GM21367 (cell line): ENCODE data around the gene DNAH17.

ENCODE experiments used
- ATAC-seq: cut with Tn5 transposase; IDR thresholded peaks from one replicate; pipeline ENCODE4 v1.9.1; 2021; ENCODE audit not compliant: unreplicated experiment

DNAH17 gene

DNA sequence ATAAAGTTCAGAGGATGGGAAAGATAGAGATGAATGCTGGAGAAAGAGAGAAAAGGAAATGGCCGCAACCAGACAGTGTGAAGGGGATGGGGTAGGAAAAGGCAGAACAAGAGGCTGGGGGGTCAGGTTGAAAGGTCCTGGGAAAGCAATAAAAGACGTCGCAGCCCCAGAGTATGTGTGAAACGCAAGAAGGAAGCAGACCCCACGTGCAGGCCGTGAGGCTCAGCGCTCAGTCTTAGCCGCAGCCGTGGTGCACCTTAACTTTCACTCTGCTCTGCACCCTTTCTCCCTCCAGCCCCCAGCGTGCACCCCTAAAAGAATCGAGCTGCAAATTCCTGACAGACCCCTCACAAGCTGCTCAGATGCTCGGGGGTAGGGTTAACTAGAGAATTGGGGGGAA is 1.9 kb downstream of the DNAH17 start:
- no peak for ATAC-seq

- no peak for ATAC-seq
Measured at GRCh38 chr17:78573955-78574354, 3.2 kb downstream of the DNAH17 start.

DNA sequence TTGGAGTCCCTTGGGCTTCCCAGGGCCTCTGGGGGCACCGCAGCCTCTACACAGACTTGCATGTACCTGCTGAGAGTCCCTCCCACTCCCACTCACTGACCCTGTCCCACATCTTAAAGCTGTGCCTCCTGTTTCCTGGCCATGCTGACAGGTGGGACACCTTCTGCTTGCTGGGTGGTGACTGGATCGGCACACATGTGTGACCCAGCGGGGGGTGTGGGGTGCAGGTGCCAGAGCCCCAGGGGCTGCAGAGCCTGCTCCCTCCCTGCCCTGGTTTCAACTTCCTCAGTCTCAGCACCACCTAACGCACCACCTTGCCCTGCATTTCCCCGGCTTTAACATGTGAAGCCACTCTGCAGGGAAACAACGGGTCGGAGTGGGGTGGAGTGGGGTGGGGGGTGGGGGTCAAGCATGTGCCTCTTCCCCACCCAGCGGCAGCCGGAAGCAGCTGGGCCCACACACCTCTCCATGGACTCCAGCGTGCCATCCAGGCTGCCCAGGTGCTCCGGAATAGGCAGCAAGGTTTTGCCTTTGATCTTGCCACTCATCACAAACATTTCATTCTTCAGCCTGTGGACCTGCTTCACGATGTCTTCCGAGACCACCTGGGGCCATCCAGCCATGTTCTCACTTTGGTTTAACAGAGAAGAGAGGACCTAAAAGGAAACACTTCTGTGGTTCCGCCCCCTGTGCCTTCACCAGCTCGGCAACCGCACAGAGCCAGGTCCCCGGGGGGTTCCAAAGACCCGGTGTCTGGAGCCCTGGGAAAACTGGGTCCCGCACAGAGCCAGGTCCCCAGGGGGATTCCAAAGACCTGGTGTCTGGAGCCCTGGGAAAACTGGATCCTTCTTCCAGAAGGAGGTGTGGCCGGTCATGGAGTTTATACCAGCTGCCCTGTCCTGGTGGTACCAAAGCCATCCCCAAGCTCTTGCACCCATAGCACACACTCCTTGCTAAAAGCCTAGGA is 4.7 kb downstream of the DNAH17 start:
- no peak for ATAC-seq

- no peak for ATAC-seq
Measured at GRCh38 chr17:78571329-78571728, 5.9 kb downstream of the DNAH17 start.

- no peak for ATAC-seq
Measured at GRCh38 chr17:78568494-78569115, 8.6 kb downstream of the DNAH17 start.

DNA sequence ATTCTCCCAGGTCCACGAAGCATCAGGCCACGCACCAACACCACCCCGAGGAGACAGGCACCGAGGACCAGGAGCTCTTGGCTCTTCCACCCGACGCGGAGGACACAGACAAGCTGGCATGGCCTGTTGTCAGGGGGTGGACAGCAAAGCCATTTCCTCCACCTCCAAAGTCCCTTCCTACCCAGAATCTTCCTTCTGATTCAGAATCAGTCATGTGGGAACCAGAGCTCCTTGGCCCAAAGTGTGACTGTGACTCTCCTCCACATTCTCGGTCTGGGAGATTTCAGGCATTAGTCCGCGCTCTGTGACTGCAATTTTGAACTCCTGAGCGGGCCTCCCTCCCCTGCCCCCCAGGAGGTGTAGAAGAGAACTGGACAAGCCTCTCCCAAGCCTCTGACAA is 9.2 kb downstream of the DNAH17 start:
- no peak for ATAC-seq

DNA sequence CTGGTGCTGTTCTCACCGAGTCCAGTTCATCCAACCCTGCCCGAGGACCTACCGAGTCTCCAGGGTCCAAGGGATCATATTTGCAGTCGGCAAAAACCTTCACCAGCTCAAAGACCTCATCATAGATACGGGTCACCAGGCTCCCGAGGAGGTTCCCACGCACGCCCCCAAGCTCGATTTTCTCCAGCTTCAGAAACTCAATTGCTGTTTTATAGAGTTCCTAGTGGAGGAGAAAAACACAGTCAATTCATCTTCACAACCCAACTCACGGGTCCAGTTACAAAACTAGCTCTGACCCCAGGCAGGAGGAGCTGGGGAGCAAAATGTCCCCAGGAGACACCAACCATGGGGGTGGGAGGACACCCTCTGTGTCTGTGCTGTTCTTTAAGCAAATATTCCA is 10.2 kb downstream of the DNAH17 start:
- no peak for ATAC-seq

DNA sequence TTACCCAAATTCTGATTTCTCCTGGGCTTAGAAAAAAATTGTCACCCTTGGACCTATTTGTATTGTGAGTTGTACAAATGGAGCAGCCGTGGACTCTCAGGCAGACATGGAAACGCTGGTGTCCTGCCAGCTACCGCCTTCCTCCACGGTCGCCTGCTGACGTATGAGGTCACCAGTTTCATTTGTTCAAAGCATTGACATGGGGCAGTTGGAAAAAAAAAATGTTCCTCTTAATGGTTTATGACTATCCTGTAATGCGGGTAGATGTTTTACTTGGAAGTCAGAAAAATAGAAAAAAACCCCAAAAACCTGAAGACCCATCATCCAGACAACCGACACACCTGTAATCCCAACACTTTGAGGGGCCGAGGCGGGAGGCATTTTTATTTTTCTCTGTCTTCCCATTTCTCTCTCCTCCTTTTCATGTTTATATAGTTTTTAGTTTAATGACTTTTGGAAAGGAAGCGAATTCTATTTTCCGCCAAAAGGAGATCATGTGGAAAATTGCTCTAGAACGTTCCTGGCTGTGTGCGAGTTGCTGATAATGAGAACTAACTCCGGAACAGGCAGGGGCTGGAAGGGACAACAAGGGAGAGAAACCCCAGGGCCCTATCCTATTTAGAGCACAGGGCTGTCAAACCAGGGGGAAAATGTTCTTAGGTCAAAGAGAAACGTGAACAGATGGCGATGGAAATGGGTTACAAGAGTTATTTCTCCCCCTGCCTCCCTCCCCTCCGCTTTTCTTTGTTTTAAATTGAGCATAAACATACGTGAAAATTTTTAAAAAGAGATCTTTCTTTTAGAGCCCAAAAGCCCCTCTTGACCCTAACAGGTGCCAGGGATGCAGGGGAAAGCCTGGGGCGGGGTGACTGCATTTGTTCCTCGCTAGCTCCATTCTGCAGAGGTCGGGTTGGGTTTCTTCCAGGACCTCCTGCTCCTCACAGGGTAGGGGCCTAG is 13.7 kb downstream of the DNAH17 start:
- no peak for ATAC-seq

GRCh38 chr17:78562734-78563133 is 14.5 kb downstream of the DNAH17 start:
- no peak for ATAC-seq

DNA sequence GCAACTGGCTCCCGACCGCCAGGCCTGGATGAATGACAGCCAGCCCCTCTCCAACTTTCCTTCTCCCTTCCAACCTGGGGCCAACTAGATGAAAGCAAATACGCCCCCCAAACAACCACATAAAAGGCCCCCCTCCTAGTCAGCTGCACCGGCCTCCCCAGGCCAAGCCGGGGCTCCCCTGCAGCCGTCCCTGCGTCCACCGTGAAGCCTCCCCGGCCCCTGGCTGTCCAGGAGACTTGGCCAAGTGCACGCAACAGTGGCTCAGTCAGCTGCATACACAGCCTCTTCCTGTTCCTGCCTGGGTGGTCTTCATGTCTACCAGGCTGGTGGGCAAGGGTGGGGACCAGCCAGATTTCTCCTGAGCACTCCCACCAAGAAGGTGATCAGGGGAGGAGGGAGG is 16.0 kb downstream of the DNAH17 start:
- ATAC-seq = no peak

DNA sequence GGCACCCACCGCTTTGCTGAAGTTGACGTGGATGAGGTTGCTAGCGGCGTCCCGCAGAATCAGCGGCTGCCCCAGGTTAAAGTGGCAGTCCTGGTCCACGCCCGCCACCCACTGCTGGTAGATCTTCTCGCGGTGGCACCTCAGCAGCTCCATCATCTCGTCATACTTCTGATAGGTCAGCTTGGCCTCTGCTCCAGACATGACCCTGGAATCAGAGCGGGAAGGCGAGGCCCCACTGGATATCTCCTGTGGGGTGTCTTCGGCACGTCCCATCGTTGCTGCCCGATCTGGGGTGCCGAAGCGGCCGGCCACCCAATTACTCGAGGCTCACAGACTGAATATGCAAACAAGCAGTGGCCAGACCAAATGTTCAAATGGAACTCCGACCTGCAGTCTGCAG is 16.5 kb downstream of the DNAH17 start:
- no peak for ATAC-seq

DNA sequence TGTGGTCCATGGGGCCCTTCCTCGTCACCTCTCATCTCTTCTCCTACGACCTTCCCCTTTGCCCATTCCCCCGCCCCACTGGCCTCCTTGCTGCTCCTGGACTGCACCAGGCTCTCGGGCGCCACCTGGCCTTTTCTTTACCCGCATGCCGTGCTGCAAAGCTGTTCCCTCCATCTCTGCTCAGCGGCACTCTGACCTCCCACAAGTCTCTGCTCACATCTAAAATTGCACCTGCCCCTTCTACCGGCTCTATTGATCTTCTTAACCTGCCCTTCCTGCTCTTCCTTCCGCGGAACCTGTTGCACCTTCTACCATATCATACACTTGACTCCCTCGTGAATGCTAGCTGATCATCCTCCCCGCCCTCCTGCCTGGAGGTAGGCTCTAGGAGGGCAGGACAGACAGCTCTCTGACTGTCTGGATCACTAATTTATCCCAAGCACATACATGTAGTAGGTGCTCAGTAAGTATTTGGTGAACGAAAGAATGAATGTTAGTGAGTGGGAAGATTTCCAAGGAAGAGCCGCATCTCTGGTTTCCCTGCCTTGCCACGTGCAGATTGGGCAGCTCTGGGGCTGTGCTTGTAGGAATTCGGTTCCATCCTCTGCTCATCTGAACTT is 17.3 kb downstream of the DNAH17 start:
- no peak for ATAC-seq

DNA sequence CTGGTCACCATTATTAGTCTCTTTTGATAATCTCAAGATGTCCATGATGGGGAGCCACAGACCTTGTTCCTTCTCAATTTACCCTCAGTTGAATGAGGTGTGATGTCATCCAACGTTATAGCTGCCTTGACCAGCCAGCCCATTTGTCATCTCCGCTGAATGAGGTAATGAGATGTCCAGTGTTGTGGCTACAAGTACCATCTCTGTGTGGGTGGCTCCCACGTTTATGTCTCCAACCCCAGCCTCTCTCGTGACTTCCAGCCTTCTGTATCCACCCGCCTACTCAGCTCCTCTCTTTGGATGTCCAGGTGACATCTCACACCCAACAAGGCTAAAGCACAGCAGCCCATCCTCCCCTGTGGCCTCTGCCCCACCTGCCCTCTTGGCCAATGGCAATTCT is 18.2 kb downstream of the DNAH17 start:
- ATAC-seq = no peak

- ATAC-seq = no peak
Measured at GRCh38 chr17:78558181-78558850, 18.9 kb downstream of the DNAH17 start.

DNA sequence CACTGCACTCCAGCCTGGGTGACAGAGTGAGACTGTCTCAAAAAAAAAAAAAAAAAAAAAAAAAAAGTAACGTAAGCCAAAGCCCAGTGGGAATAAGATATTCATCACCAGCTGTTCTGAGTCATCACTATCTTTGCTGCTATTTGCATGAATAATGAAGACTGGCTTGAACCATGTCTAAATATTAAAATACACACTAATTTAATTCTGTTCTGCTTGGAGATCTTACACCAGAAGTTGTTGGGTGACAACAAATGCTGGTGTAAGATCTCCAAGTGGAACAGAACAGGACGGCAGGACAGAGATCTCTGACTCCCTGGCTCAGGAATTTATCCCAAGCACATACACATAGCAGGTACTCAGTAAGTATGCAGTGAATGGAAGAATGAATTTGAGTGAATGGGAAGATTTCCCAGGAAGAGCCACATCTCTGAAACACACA is 19.6 kb downstream of the DNAH17 start:
- no peak for ATAC-seq

GRCh38 chr17:78556812-78557211 is 20.4 kb downstream of the DNAH17 start:
- ATAC-seq = no peak

DNA sequence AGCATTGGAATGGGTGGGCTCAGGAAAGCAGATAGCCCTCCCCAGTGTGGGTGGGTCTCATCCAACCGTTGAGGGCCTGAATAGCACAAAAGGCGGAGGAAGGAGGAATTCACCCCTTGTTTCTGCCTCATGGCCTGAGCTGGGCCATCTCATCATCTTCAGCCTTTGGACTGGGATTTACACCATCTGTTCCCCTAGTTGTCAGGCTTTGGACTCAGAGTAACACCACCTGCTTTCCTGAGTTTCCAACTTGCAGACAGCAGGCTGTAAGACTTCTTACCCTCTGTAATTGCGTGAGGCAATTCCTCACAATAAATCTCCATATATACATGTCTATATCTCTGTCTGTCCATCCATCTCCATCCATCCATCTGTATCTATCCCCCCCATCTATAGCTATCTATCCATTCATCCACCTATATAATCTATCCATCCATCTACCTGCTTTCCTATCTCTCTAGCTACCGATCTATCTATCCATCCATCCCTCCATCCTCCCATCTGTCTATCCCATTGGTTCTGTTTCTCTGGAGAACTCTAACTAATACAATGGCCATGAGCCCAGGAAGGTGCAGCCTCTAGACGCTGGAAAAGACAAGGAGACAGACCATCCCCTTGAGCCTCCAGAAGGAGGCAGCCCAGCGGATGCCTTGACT is 21.3 kb downstream of the DNAH17 start:
- ATAC-seq = no peak

DNA sequence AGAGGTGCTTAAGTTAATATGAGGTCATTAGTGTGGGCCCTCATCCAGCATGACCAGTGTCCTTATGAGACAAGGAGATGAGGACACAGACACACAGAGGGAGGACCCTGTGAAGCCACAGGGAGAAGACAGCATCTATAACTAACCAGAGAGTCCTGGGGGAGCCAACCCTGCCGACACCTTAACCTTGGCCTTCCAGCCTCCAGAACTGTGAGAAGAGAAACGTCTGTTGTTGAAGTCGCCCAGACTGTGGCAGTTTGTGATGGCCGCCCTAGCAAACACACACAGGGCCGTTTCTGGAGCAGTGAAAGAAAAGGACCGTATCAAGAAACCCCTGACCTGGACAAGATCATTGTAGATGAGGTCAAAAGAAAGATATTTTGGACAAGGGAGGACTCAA is 26.7 kb downstream of the DNAH17 start:
- ATAC-seq = no peak

- no peak for ATAC-seq
Measured at GRCh38 chr17:78548725-78549124, 28.5 kb downstream of the DNAH17 start.

GRCh38 chr17:78547035-78547434 is 30.2 kb downstream of the DNAH17 start:
- no peak for ATAC-seq
